Measurements from ENCODE around the gene SNX30.

Gene SNX30

DNA sequence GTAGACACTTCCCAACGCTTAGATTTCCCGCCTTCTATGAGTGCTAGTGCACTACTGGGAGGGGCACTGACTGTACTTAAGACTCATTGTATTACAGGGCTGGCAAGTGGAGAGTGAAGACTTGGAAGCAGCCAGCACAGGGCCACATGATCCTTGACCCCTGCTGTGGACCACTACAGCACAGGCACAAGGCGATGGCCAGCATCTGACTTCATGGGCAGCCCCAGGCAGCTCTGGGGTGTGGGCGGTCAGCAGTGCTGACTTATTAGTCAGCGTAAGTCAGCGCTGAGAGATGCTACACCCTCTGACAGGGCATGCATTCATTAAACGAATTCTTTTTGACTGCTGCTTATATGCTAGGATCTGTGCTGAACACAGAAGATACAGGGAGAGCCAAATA lies 130.8 kb downstream of the SNX30 start:
- ChIA-PET CTCF (interaction anchor here (0.6 kb wide), 1 partner anchor 22 kb away, joined by 3 read pairs; no protein-coding TSS in a partner anchor), POLR2A (no interaction called here)
- TF ChIP-seq TARDBP (IDR thresholded peaks at IDR 0.05) (no peak), FOXA1 (IDR thresholded peaks at IDR 0.05) (no peak)
- DNase-seq (ENCODE audit: extremely low spot score) = no peak

DNA sequence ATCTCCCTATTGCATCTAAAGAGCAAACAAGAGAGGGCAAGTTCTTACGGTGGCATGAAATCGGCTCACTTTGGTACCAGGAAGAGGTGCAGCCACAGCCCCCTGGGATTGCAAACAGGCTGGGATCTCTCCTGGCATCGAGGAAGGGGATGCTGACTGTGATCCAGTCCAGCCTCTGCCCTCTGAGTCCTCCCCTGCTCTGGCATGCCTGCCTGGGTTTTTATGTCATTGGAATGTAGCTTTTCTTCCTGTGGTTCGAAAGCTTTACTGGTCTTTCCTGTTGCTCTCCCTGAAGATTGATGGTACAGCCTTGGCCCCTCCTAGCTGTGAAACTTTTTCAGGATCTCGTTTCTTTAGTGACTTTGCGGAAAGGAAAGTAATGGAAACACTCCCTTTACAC lies 133.5 kb downstream of the SNX30 start:
- TF ChIP-seq ELF4 (IDR thresholded peaks at IDR 0.05) = no peak
- TF ChIP-seq SUZ12 (IDR thresholded peaks at IDR 0.05) = no peak
- TF ChIP-seq, protein P1, sequence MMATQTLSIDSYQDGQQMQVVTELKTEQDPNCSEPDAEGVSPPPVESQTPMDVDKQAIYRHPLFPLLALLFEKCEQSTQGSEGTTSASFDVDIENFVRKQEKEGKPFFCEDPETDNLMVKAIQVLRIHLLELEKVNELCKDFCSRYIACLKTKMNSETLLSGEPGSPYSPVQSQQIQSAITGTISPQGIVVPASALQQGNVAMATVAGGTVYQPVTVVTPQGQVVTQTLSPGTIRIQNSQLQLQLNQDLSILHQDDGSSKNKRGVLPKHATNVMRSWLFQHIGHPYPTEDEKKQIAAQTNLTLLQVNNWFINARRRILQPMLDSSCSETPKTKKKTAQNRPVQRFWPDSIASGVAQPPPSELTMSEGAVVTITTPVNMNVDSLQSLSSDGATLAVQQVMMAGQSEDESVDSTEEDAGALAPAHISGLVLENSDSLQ (IDR thresholded peaks at IDR 0.05) = no peak
- no peak for TF ChIP-seq SP1 (IDR thresholded peaks at IDR 0.05)
- TF ChIP-seq TARDBP (IDR thresholded peaks at IDR 0.05) = no peak
- no peak for TF ChIP-seq LEF1 (IDR thresholded peaks at IDR 0.05; ENCODE audit: borderline replicate concordance)
- no peak for TF ChIP-seq ZNF384 (IDR thresholded peaks at IDR 0.05)
- TF ChIP-seq FOXM1 (IDR thresholded peaks at IDR 0.05; ENCODE audit: borderline replicate concordance) = no peak
- TF ChIP-seq NFRKB (IDR thresholded peaks at IDR 0.05) = no peak
- TF ChIP-seq L3MBTL2 (conservative IDR thresholded peaks at IDR 0.05) = no peak
- no peak for TF ChIP-seq BHLHE40 (IDR thresholded peaks at IDR 0.05; ENCODE audit: borderline replicate concordance)
- TF ChIP-seq CTBP1 (IDR thresholded peaks at IDR 0.05; ENCODE audit: borderline replicate concordance) = no peak
- TF ChIP-seq HDGF (IDR thresholded peaks at IDR 0.05; ENCODE audit: borderline replicate concordance) = no peak
- no peak for TF ChIP-seq FOXA1 (IDR thresholded peaks at IDR 0.05)
- no peak for TF ChIP-seq FOXK2 (IDR thresholded peaks at IDR 0.05)
- TF ChIP-seq ARNT (IDR thresholded peaks at IDR 0.05) = no peak
- DNase-seq (ENCODE audit: extremely low spot score) = no peak
- POLR2A ChIA-PET = no interaction called here
- CTCF ChIA-PET = interaction anchor here (0.6 kb wide), 1 partner anchor 353 kb away, joined by 3 read pairs; no protein-coding TSS in a partner anchor

DNA sequence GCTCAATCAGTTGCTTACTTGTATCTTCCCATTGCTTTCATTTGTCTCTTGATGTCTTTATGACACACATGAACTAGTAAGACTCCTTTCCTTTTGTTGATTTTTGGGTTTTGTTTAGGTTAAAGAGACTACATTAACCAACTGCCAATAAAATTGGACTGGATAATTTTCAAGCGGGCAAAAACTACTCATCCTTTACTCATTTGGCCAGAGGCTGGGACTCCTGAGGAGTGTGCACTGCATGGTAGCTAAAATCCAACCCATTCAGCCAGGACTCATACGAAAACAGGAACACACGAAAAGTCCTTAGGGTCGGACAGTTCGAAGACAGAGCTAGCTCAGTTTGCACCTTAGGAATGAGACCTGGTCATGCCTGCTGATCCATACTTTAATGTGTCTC lies 134.2 kb downstream of the SNX30 start:
- DNase-seq (ENCODE audit: extremely low spot score) = no peak
- CTCF ChIA-PET = no interaction called here
- POLR2A ChIA-PET = no interaction called here
- no peak for TF ChIP-seq LEF1 (IDR thresholded peaks at IDR 0.05; ENCODE audit: borderline replicate concordance)
- TF ChIP-seq L3MBTL2 (conservative IDR thresholded peaks at IDR 0.05) = no peak
- no peak for TF ChIP-seq TARDBP (IDR thresholded peaks at IDR 0.05)
- TF ChIP-seq, protein P1 (IDR thresholded peaks at IDR 0.05) = no peak
- TF ChIP-seq HDGF (IDR thresholded peaks at IDR 0.05; ENCODE audit: borderline replicate concordance) = no peak
- no peak for TF ChIP-seq CTBP1 (IDR thresholded peaks at IDR 0.05; ENCODE audit: borderline replicate concordance)
- TF ChIP-seq ARNT (IDR thresholded peaks at IDR 0.05) = no peak

DNA sequence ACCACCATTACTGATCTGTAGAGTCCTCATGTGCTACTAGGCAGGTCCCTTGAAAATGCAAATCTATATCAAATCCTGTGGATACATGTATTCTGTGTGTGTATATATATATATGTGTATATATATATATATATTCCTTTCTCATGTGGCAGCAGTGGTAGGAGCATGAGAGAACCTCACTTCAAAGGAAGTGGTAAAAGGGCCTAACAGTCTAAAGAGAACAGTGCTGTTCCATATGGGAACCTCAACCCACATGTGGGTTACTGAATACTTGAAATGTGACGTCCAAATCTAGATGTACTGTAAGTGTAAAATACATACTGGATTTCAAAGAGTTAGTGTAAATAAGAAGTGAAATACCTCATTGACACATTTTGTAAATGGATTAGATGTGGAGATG lies 134.8 kb downstream of the SNX30 start:
- TF ChIP-seq ARNT (IDR thresholded peaks at IDR 0.05) (no peak), FOXM1 (IDR thresholded peaks at IDR 0.05; ENCODE audit: borderline replicate concordance) (no peak), FOXA1 (IDR thresholded peaks at IDR 0.05) (no peak), ZNF384 (IDR thresholded peaks at IDR 0.05) (no peak), TARDBP (IDR thresholded peaks at IDR 0.05) (no peak), L3MBTL2 (conservative IDR thresholded peaks at IDR 0.05) (no peak), NFRKB (IDR thresholded peaks at IDR 0.05) (no peak)
- ChIA-PET POLR2A (no interaction called here), CTCF (no interaction called here)
- DNase-seq (ENCODE audit: extremely low spot score) = no peak

DNA sequence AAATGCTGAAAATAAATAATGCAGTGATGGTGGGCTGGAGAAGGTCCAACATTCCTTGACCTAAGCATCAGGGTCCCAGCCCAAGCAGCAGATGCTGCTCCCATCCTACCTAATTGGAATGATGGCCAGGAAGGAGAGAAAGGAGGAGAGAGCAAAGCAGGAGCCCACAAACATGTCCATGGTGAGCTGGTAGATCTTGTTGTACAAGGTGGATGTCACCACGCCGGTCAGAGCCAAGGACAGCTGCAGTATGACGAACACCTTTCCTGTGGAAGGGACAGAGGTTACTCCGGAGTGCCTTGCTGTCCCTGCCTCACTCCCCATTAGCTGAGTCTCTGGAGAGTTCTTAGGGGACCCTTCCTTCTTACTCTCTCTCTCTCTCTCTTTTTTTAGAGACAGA lies 135.8 kb downstream of the SNX30 start:
- no peak for DNase-seq (ENCODE audit: extremely low spot score)
- ChIA-PET CTCF (interaction anchor here (0.7 kb wide), 1 partner anchor 28 kb away, joined by 5 read pairs; no protein-coding TSS in a partner anchor), POLR2A (no interaction called here)
- TF ChIP-seq TARDBP (IDR thresholded peaks at IDR 0.05) (no peak), ELF4 (IDR thresholded peaks at IDR 0.05) (no peak), ARNT (IDR thresholded peaks at IDR 0.05) (no peak), FOXK2 (IDR thresholded peaks at IDR 0.05) (no peak), NFRKB (IDR thresholded peaks at IDR 0.05) (no peak), FOXA1 (IDR thresholded peaks at IDR 0.05) (no peak), LEF1 (IDR thresholded peaks at IDR 0.05; ENCODE audit: borderline replicate concordance) (no peak)
- TF ChIP-seq, protein P1 (IDR thresholded peaks at IDR 0.05) = no peak

DNA sequence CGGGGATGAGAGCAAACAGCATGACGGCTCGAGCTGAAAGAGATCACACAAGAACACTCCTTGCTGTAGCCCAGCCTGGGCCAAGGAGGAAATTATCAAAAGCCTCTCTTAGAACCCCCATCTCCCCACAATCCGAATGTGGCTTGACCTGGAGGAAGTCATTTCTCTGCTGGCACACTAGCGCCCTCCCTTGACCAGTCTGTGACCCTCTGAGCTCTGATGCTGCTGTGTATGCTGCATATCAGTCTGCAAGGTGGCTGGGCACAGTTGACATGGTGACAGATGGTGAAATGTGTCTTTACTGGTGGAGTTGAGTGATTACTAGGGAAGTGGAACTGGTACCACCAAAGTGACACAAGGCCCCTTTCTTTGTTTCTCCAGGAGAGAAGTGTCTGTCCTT lies 136.8 kb downstream of the SNX30 start:
- TF ChIP-seq FOXA1 (IDR thresholded peaks at IDR 0.05) = no peak
- TF ChIP-seq ELF4 (IDR thresholded peaks at IDR 0.05) = no peak
- no peak for TF ChIP-seq CTBP1 (IDR thresholded peaks at IDR 0.05; ENCODE audit: borderline replicate concordance)
- TF ChIP-seq TARDBP (IDR thresholded peaks at IDR 0.05) = no peak
- TF ChIP-seq SUZ12 (IDR thresholded peaks at IDR 0.05) = no peak
- TF ChIP-seq SP1 (IDR thresholded peaks at IDR 0.05) = no peak
- no peak for TF ChIP-seq FOXK2 (IDR thresholded peaks at IDR 0.05)
- no peak for TF ChIP-seq ARNT (IDR thresholded peaks at IDR 0.05)
- TF ChIP-seq, protein P1 (IDR thresholded peaks at IDR 0.05) = no peak
- TF ChIP-seq ZNF384 (IDR thresholded peaks at IDR 0.05) = no peak
- TF ChIP-seq FOXM1 (IDR thresholded peaks at IDR 0.05; ENCODE audit: borderline replicate concordance) = no peak
- no peak for TF ChIP-seq L3MBTL2 (conservative IDR thresholded peaks at IDR 0.05)
- CTCF ChIA-PET = interaction anchor here (1.2 kb wide), 1 partner anchor 12 kb away, joined by 4 read pairs; no protein-coding TSS in a partner anchor
- POLR2A ChIA-PET = no interaction called here
- DNase-seq (ENCODE audit: extremely low spot score) = no peak

Data from HEK293T (cell line).